ENCODE measurements around the gene TRIM61.
A peak's percentile ranks its signal among the peaks of the same experiment; 100 is the strongest.
"Not testable (repeated sequence)": the region's sequence is repeated elsewhere in the genome, so short reads cannot be mapped to it uniquely, and the experiment has no call there.

TRIM61 gene

GRCh38 chr4:164997941-164998340 is 20.5 kb upstream of the TRIM61 start:
- Mint-ChIP-seq H3K36me3 (no peaks in the 10 kb centered on the region), H3K9me3 (no peaks in the 10 kb centered on the region), H3K27me3 (peaks cover 5 to 16% of the 10 kb centered on the region in 2 donors), H3K27ac (no peak overlapping the region), H3K4me3 (no peak overlapping the region), H3K4me1 (no peaks in the 10 kb centered on the region)
- DNase-seq (no peak), ATAC-seq (replicated peaks) (no peak)

GRCh38 chr4:164997324-164997723 is 19.9 kb upstream of the TRIM61 start:
- H3K4me3 Mint-ChIP-seq: no peak overlapping the region
- no peak overlapping the region for H3K27ac Mint-ChIP-seq
- no peak for ATAC-seq (replicated peaks)
- no peaks in the 10 kb centered on the region for H3K9me3 Mint-ChIP-seq
- no peaks in the 10 kb centered on the region for H3K36me3 Mint-ChIP-seq
- DNase-seq: no peak
- peaks cover 5 to 16% of the 10 kb centered on the region in 2 donors for H3K27me3 Mint-ChIP-seq
- H3K4me1 Mint-ChIP-seq: no peaks in the 10 kb centered on the region

GRCh38 chr4:164996123-164996522 is 18.7 kb upstream of the TRIM61 start:
- H3K4me3 Mint-ChIP-seq; H3K4me1 Mint-ChIP-seq; H3K9me3 Mint-ChIP-seq; ATAC-seq (replicated peaks); H3K27ac Mint-ChIP-seq; H3K36me3 Mint-ChIP-seq; DNase-seq: not testable (repeated sequence)
- H3K27me3 Mint-ChIP-seq: peaks cover 5 to 16% of the 10 kb centered on the region in 2 donors

GRCh38 chr4:164990786-164991185 is 13.3 kb upstream of the TRIM61 start:
- not testable (repeated sequence) for H3K27ac Mint-ChIP-seq; DNase-seq; H3K4me1 Mint-ChIP-seq; H3K36me3 Mint-ChIP-seq; H3K27me3 Mint-ChIP-seq; H3K9me3 Mint-ChIP-seq; H3K4me3 Mint-ChIP-seq; ATAC-seq (replicated peaks)

GRCh38 chr4:164989471-164989870 is 12.0 kb upstream of the TRIM61 start:
- H3K9me3 Mint-ChIP-seq: peaks cover 0 to 2% of the 10 kb centered on the region in 2 donors
- no peak overlapping the region for H3K4me3 Mint-ChIP-seq
- ATAC-seq (replicated peaks): no peak
- no peak overlapping the region for H3K27ac Mint-ChIP-seq
- no peaks in the 10 kb centered on the region for H3K4me1 Mint-ChIP-seq
- no peak for DNase-seq
- H3K27me3 Mint-ChIP-seq: no peaks in the 10 kb centered on the region
- no peaks in the 10 kb centered on the region for H3K36me3 Mint-ChIP-seq

GRCh38 chr4:164971929-164972328 is 5.5 kb downstream of the TRIM61 start:
- not testable (repeated sequence) for H3K27me3 Mint-ChIP-seq; H3K9me3 Mint-ChIP-seq; H3K4me3 Mint-ChIP-seq; DNase-seq; H3K27ac Mint-ChIP-seq; ATAC-seq (replicated peaks)
- peaks cover 2 to 16% of the 10 kb centered on the region in 2 donors for H3K4me1 Mint-ChIP-seq
- H3K36me3 Mint-ChIP-seq: peaks cover 20 to 28% of the 10 kb centered on the region in 2 donors

- peaks cover 9 to 17% of the 10 kb centered on the region in 2 donors for H3K4me1 Mint-ChIP-seq
- no peak for DNase-seq
- no peak overlapping the region for H3K4me3 Mint-ChIP-seq
- ATAC-seq (replicated peaks): no peak
- H3K27ac Mint-ChIP-seq: no peak overlapping the region
- H3K9me3 Mint-ChIP-seq: peaks cover 2 to 4% of the 10 kb centered on the region in 2 donors
- peaks cover 16 to 17% of the 10 kb centered on the region in 2 donors for H3K36me3 Mint-ChIP-seq
- peaks cover 0 to 9% of the 10 kb centered on the region in 2 donors for H3K27me3 Mint-ChIP-seq
Observed at GRCh38 chr4:164959896-164960295, 17.6 kb downstream of the TRIM61 start.

GRCh38 chr4:164959421-164959820 is 18.0 kb downstream of the TRIM61 start:
- not testable (repeated sequence) for H3K27me3 Mint-ChIP-seq; DNase-seq; H3K4me3 Mint-ChIP-seq; ATAC-seq (replicated peaks); H3K9me3 Mint-ChIP-seq; H3K27ac Mint-ChIP-seq
- peaks cover 9 to 17% of the 10 kb centered on the region in 2 donors for H3K4me1 Mint-ChIP-seq
- H3K36me3 Mint-ChIP-seq: peaks cover 16 to 17% of the 10 kb centered on the region in 2 donors

DNA sequence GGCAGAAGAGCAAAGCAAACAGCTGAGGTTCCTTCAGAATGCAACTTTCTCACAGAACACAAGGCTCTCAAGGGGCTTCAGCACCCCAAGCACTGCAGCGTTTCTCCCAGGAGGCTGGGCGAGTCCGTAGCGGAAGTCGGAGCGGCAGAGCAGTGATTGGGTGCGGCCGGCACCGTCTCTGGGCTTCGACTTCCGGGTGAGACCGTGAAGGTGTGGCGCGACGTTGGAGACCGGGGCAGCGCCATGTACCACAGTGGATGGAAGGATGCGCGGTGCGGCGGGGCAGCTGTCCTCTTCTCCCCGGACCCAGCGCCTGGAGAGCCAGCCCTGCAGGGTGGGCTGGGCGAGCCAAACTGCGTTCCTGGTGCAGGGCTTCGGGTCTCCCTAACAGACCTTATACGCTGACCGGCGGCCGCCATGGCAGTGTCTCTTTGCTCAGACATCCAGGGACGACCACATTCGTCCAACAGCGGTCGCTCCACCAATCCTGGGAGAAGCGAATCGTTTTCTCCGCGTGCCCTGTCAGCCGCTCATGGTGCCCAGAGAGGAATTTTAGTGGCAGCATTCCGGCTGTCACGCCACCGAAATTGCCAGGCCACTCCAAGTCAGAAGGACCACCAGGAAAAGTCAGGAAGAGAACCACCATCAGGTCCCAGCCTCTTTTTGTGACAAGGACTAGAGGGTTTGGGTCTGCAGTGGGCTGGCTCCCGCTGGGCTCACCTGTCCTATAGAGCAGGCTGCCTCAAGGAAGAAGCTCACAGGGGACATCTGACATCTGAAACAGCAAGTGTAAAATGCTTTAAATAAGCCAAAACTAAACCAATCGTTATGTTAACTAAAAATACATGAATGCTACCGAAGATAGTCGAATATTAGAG is 20.5 kb downstream of the TRIM61 start:
- Mint-ChIP-seq H3K9me3 (peaks cover 2 to 4% of the 10 kb centered on the region in 2 donors), H3K36me3 (peaks cover 14 to 17% of the 10 kb centered on the region in 2 donors), H3K27ac (peak overlapping the region; percentile 89), H3K27me3 (peaks cover 2 to 13% of the 10 kb centered on the region in 2 donors), H3K4me1 (peaks cover 9 to 17% of the 10 kb centered on the region in 2 donors), H3K4me3 (peak overlapping the region; percentile 94 to 95)
- DNase-seq (peak; percentile 82), ATAC-seq (replicated peaks) (peak; percentile 100)

DNA sequence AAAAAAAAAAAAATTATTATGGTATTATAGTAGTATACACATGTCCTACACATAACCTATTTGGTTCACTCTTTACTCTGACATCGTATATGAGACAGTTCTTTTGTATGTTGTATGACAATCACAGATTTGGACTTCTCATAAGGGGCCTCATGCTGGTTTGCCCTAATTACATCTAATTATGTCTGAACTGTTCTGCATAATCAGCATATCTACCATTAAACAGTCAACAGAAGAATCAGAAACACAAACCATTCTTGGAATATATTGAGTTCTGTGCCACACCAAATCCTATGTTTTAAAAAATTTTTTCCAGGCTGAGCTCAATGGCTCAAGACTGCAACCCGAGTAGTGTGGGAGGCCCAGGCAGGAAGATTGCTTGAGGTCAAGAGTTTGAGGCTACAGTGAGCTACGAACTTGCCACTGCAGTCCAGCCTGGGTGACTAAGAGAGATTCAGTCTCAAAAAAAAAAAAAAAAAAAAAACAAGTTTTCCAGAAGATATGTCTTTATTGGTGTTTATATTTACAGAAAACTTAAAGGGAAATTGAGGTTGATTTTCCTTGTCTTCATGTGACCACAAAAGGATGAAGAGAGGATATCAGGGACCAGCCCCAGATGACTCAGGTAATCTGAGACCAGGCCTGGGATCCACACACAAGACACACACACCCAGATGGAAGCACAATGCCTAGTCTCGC is 22.2 kb downstream of the TRIM61 start:
- peaks cover 14 to 17% of the 10 kb centered on the region in 2 donors for H3K36me3 Mint-ChIP-seq
- ATAC-seq (replicated peaks) (no peak), DNase-seq (no peak)
- peaks cover 9 to 17% of the 10 kb centered on the region in 2 donors for H3K4me1 Mint-ChIP-seq
- peak overlapping the region; percentile 5 to 63 for H3K4me3 Mint-ChIP-seq
- H3K9me3 Mint-ChIP-seq: peaks cover 2 to 4% of the 10 kb centered on the region in 2 donors
- peaks cover 18 to 26% of the 10 kb centered on the region in 2 donors for H3K27me3 Mint-ChIP-seq
- peak overlapping the region; percentile 0 for H3K27ac Mint-ChIP-seq

DNA sequence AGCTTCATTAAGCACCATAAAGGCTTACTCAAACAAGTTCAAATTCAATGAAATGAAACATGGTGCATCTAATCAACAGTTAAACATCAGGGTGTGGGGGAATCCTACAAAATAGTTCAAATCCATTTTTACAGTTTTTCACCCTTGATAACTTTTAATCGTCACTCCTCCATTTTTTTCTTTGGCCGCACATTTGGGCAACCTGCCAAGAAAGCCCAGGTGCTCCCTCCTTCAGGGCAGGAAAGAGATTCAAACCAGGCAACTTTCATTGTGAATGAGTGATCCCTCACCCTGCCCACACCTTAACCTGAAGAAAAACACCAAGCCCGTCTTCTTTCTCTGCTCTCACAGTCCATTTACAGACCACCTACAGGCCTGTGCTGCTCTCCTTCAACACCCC is 24.9 kb downstream of the TRIM61 start:
- Mint-ChIP-seq H3K4me1 (peaks cover 9 to 12% of the 10 kb centered on the region in 2 donors), H3K9me3 (peaks cover 0 to 4% of the 10 kb centered on the region in 2 donors), H3K4me3 (no peak overlapping the region), H3K36me3 (peaks cover 6 to 8% of the 10 kb centered on the region in 2 donors), H3K27ac (no peak overlapping the region), H3K27me3 (peaks cover 34 to 39% of the 10 kb centered on the region in 2 donors)
- ATAC-seq (replicated peaks) (no peak), DNase-seq (no peak)

DNA sequence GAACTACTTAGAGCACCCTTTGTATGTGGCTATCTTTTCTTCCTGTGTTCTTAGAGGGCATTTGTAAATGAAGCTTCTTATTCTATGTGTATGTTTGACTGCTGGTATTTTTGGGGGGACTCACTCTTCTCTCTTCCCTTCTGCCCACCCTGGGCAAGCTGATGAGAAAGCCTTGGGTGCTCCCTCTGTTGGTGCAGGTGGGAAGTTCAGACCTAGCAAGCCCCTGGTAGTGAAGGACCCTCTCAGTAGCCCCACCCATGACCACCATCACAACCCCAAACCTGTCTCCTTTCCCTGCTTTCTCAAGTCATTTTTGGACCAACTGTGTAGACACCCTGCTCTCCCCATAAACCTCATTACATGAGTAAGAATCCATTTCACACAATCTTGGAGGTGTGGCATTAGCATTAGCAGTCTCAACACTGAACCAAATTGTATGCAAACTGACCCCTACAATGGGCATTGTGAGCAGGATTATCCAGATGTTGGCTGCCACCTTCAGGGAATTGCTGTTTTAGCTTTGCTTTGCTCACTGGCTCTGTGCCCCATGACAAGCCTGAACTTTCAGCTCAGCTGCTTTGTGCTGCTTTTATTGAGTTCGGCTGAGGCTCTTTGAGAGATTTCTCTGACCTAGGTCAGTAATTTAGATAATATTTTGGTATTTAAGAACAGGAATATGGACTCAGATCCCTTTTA is 27.9 kb downstream of the TRIM61 start:
- Mint-ChIP-seq H3K9me3 (no peaks in the 10 kb centered on the region), H3K36me3 (no peaks in the 10 kb centered on the region), H3K27me3 (peaks cover 41 to 47% of the 10 kb centered on the region in 2 donors), H3K4me1 (no peaks in the 10 kb centered on the region), H3K4me3 (no peak overlapping the region), H3K27ac (no peak overlapping the region)
- ATAC-seq (replicated peaks) (no peak), DNase-seq (no peak)

- DNase-seq (no peak), ATAC-seq (replicated peaks) (no peak)
- H3K9me3 Mint-ChIP-seq: no peaks in the 10 kb centered on the region
- no peak overlapping the region for H3K4me3 Mint-ChIP-seq
- peaks cover 41 to 47% of the 10 kb centered on the region in 2 donors for H3K27me3 Mint-ChIP-seq
- no peaks in the 10 kb centered on the region for H3K36me3 Mint-ChIP-seq
- no peaks in the 10 kb centered on the region for H3K4me1 Mint-ChIP-seq
- H3K27ac Mint-ChIP-seq: no peak overlapping the region
Observed at GRCh38 chr4:164948975-164949374, 28.5 kb downstream of the TRIM61 start.

GRCh38 chr4:164948006-164948405 is 29.5 kb downstream of the TRIM61 start:
- H3K9me3 Mint-ChIP-seq; H3K27ac Mint-ChIP-seq; ATAC-seq (replicated peaks); H3K4me3 Mint-ChIP-seq; H3K36me3 Mint-ChIP-seq; DNase-seq; H3K4me1 Mint-ChIP-seq: not testable (repeated sequence)
- H3K27me3 Mint-ChIP-seq: peaks cover 42 to 47% of the 10 kb centered on the region in 2 donors

All from stimulated activated naive B cell treated with anti-CD40 and anti-IgM and Interleukin-4, amounts not matched to agents 10 μg/mL and 1 μg/mL and 100 μg/mL, for 72 hours (primary cell).